AG04450 (cell line): ENCODE results near the gene GPR45. TPM values are rescaled to one million over a fixed set of nuclear protein-coding genes. Genes with fewer than 3 reads are reported as not detected.

Experiments
- CTCF ChIA-PET: fragments of 300-600, 350-600 bp; formaldehyde crosslinking; extraction: SDS; loops from one replicate; lab custom pipeline; 2022; ENCODE audit warnings: antibody characterized with exemption, inconsistent platforms; lab: Charles Lee
- POLR2A ChIA-PET: fragments of 350-600 bp; formaldehyde crosslinking; extraction: SDS; loops from one replicate; lab custom pipeline; 2021; ENCODE audit warnings: antibody characterized with exemption, inconsistent platforms; lab: Yijun Ruan, JAX
- DNase-seq: peaks from one replicate; pipeline ENCODE4 v3.0.0-alpha.2; 2011; ENCODE audit warnings: low read depth, low spot score
- H3K27ac ChIP-seq: one replicate; pipeline ENCODE4 v1.5.1; 2012; ENCODE audit warnings: low read depth, low read length, control low read depth
- H3K27me3 ChIP-seq: one replicate; pipeline ENCODE4 v1.6.0; 2012; ENCODE audit warnings: low read length; ENCODE audit not compliant: control insufficient read depth, insufficient read depth
- H3K4me3 ChIP-seq: 2 replicates; pipeline ENCODE4 v1.5.1; 2011; ENCODE audit warnings: mild to moderate bottlenecking, low read depth, low read length, control low read depth
- H3K9me3 ChIP-seq: 2 replicates; pipeline ENCODE4 v1.5.1; 2012; ENCODE audit warnings: low read length; ENCODE audit not compliant: control insufficient read depth, insufficient read depth
- CTCF ChIP-seq: IDR thresholded peaks from 2 replicates; pipeline ENCODE4 v1.5.1; 2011; ENCODE audit warnings: low read depth, low read length, control low read depth, inconsistent platforms
- polyA plus RNA-seq: library from polyadenylated mRNA; depleted of rRNA; stranded (reverse); fragments of >200 nt; gene quantifications from 2 replicates; pipeline ENCODE4 v1.2.3, GENCODE V29; 2011

Gene GPR45
- polyA plus RNA-seq, 1 experiment, result not detected

DNA sequence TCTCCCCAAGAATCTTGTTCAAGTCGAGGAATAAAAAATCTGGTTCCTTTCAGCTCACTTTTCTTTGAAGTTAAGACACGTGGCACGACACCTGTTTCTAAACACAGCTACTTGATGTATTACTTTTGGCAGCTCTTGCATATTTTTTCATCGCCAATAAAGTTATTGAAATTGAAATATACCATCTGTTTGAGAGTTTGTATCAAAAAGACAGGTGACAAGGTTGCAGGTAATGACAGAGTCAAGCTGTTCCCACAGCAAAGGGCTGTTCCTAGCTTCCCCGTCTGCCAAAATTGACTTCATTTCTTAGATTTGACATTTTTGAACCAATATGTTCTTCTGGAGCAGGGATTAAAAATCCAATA lies 5.5 kb upstream of the GPR45 start:
- no peak overlapping the region for H3K27ac ChIP-seq
- no peak overlapping the region for H3K4me3 ChIP-seq
- H3K9me3 ChIP-seq, result no peaks in the 10 kb centered on the region; the same call in 1 of the 2 replicates
- ChIA-PET POLR2A (no interaction called here), CTCF (interaction anchor here (0.6 to 12.2 kb wide), 30 partner anchors 8 to 1963 kb away, joined by 3 to 310 read pairs (median 4); no protein-coding TSS in a partner anchor)
- TF ChIP-seq CTCF, result no peak
- H3K27me3 ChIP-seq, result peaks cover 2% of the 10 kb centered on the region
- no peak for DNase-seq

- Histone ChIP-seq H3K27ac (no peak overlapping the region), H3K27me3 (peaks cover 2% of the 10 kb centered on the region), H3K4me3 (no peak overlapping the region), H3K9me3 (peaks cover 6% of the 10 kb centered on the region)
- TF ChIP-seq CTCF, result no peak
- CTCF ChIA-PET, result interaction anchor here (0.5 to 12.2 kb wide), 25 partner anchors 11 to 1716 kb away, joined by 3 to 310 read pairs (median 3); no protein-coding TSS in a partner anchor
- DNase-seq, result no peak
- POLR2A ChIA-PET, result no interaction called here
These were observed 4.3 kb upstream of the GPR45 start for GRCh38 chr2:105237045-105237765.

- ChIA-PET CTCF (interaction anchor here (0.6 to 12.2 kb wide), 23 partner anchors 9 to 844 kb away, joined by 3 to 310 read pairs (median 4); no protein-coding TSS in a partner anchor), POLR2A (no interaction called here)
- Histone ChIP-seq H3K27ac (no peak overlapping the region), H3K4me3 (no peak overlapping the region), H3K9me3 (peaks cover 9% of the 10 kb centered on the region), H3K27me3 (peaks cover 2% of the 10 kb centered on the region)
- TF ChIP-seq CTCF, result no peak
- no peak for DNase-seq
These were observed 2.8 kb upstream of the GPR45 start for GRCh38 chr2:105238664-105239240.

DNA sequence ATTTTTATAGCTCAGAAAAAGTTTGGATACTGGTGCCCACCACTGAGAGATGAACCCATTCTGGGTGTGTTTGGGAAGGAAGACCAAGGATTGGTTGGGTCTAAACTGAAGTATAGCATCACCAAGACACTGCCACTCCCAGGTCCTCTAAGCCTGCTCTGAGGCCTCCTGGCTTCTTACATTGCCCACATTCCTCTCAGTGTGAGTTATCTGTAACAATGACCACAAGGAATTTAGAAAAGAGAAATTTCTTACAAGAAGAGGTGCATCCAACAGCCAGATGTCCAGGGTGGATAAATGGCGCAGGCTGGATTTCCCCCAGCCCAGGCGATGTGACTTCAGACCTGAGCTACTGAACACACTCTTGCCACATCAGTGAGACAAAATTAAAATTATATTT lies 1.6 kb upstream of the GPR45 start:
- peaks cover 6% of the 10 kb centered on the region for H3K27me3 ChIP-seq
- no peak overlapping the region for H3K27ac ChIP-seq
- TF ChIP-seq CTCF, result no peak
- CTCF ChIA-PET, result interaction anchor here (0.6 to 12.2 kb wide), 7 partner anchors 9 to 136 kb away, joined by 3 to 310 read pairs (median 4); no protein-coding TSS in a partner anchor
- DNase-seq, result peak; percentile 73
- H3K4me3 ChIP-seq, result no peak overlapping the region
- POLR2A ChIA-PET, result no interaction called here
- peaks cover 9% of the 10 kb centered on the region for H3K9me3 ChIP-seq
